ENCODE results near the gene SLC5A9. TPM values are rescaled to one million over a fixed set of nuclear protein-coding genes. Genes with fewer than 3 reads are reported as not detected.

SLC5A9 gene
- total and polyA plus RNA-seq, 2 of the 13 experiments (the other 11 are each of a cell fraction or from before 2014, with no cell fraction given), result 42.0 to 65.0 TPM

DNA sequence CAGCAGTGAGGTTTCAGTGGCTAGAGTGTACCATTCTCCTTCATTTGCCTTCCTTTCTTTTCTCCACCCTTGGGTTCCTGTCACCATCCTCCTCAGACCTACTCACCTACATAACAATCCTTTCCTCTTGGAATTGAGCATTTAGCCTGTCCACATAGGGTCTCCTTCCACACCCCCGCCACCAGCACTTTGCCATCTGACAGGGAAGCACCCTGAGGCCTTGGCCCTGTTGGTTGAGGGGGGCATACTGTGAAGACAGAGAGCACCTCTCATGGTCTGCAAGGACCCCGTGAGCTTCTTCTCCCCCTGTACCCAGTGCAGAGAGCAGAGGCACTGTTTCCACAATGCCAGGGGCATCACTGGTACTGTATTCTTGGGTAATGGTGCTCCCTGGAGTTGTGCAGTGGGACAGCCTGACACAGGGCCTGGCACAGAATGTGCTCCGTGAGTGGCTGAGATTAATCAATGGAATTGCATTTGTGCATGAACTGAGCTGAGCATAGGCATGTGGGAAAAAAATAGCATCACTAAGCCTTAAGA lies 14.9 kb upstream of the SLC5A9 start (continued):
- TF ChIP-seq, protein P1, sequence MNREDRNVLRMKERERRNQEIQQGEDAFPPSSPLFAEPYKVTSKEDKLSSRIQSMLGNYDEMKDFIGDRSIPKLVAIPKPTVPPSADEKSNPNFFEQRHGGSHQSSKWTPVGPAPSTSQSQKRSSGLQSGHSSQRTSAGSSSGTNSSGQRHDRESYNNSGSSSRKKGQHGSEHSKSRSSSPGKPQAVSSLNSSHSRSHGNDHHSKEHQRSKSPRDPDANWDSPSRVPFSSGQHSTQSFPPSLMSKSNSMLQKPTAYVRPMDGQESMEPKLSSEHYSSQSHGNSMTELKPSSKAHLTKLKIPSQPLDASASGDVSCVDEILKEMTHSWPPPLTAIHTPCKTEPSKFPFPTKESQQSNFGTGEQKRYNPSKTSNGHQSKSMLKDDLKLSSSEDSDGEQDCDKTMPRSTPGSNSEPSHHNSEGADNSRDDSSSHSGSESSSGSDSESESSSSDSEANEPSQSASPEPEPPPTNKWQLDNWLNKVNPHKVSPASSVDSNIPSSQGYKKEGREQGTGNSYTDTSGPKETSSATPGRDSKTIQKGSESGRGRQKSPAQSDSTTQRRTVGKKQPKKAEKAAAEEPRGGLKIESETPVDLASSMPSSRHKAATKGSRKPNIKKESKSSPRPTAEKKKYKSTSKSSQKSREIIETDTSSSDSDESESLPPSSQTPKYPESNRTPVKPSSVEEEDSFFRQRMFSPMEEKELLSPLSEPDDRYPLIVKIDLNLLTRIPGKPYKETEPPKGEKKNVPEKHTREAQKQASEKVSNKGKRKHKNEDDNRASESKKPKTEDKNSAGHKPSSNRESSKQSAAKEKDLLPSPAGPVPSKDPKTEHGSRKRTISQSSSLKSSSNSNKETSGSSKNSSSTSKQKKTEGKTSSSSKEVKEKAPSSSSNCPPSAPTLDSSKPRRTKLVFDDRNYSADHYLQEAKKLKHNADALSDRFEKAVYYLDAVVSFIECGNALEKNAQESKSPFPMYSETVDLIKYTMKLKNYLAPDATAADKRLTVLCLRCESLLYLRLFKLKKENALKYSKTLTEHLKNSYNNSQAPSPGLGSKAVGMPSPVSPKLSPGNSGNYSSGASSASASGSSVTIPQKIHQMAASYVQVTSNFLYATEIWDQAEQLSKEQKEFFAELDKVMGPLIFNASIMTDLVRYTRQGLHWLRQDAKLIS (CRISPR knock-in tag; IDR thresholded peaks at IDR 0.05), result no peak

DNA sequence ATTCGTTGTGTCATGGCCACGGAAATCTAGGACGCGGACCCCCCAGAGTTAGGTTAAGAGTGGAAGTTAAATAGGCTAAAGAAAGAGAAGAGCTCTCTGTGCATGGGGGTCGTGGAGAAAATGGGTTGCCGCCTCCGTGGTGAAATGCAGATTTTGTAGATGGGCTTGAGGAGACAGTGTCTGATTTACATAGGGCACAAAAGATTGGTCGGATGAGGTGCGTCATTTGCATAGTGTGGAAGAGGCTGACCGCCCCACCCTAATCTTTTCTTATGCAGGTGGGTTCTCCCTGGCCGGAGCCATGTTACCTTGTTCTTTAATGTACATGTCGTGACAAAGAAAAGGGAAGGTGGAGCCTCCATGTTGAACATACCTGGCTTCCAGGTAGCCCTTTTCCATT lies 14.3 kb upstream of the SLC5A9 start:
- Histone ChIP-seq H2AFZ (ENCODE audit: low read length) (no peak overlapping the region), H3K4me1 (ENCODE audit: insufficient read depth, low read length) (no peaks in the 10 kb centered on the region), H3K27me3 (ENCODE audit: control insufficient read depth in 1 of 2, insufficient read depth in 2 of 2, low read length in 2 of 2) (peaks cover 0 to 7% of the 10 kb centered on the region in 2 experiments; a peak in 2 of 5 replicates), H4K20me1 (ENCODE audit: insufficient read depth, low read length) (no peaks in the 10 kb centered on the region), H3K9me3 (ENCODE audit: low read length) (no peaks in the 10 kb centered on the region), H3K4me3 (replicated peaks in 1 of 3; ENCODE audit: insufficient read depth in 1 of 3, low read depth in 2 of 3, low read length in 3 of 3) (no peak overlapping the region), H3K79me2 (ENCODE audit: insufficient read depth, low read length) (no peaks in the 10 kb centered on the region), H3K27ac (ENCODE audit: extremely low read length, insufficient read depth, low read length) (no peak overlapping the region), H3K36me3 (replicated peaks in 1 of 2; ENCODE audit: control insufficient read depth in 1 of 2, insufficient read depth in 2 of 2, low read length in 2 of 2) (no peaks in the 10 kb centered on the region), H3K4me2 (ENCODE audit: low read depth, low read length) (no peak overlapping the region), H3K9ac (ENCODE audit: insufficient read depth, low read depth, low read length) (no peak overlapping the region)
- TF ChIP-seq TBX2 (CRISPR knock-in tag; IDR thresholded peaks at IDR 0.05; ENCODE audit: borderline replicate concordance) (no peak), HMGA1 (CRISPR knock-in tag; conservative IDR thresholded peaks at IDR 0.05) (no peak), ZKSCAN8 (CRISPR knock-in tag; IDR thresholded peaks at IDR 0.05; ENCODE audit: borderline replicate concordance) (no peak)
- TF ChIP-seq, protein P2, sequence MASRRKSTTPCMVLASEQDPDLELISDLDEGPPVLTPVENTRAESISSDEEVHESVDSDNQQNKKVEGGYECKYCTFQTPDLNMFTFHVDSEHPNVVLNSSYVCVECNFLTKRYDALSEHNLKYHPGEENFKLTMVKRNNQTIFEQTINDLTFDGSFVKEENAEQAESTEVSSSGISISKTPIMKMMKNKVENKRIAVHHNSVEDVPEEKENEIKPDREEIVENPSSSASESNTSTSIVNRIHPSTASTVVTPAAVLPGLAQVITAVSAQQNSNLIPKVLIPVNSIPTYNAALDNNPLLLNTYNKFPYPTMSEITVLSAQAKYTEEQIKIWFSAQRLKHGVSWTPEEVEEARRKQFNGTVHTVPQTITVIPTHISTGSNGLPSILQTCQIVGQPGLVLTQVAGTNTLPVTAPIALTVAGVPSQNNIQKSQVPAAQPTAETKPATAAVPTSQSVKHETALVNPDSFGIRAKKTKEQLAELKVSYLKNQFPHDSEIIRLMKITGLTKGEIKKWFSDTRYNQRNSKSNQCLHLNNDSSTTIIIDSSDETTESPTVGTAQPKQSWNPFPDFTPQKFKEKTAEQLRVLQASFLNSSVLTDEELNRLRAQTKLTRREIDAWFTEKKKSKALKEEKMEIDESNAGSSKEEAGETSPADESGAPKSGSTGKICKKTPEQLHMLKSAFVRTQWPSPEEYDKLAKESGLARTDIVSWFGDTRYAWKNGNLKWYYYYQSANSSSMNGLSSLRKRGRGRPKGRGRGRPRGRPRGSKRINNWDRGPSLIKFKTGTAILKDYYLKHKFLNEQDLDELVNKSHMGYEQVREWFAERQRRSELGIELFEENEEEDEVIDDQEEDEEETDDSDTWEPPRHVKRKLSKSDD (CRISPR knock-in tag; IDR thresholded peaks at IDR 0.05; ENCODE audit: low read depth), result no peak
- CTCF ChIA-PET (ENCODE audit: low intra/inter-chr PET ratio, low total read pairs), result no interaction called here
- no TSS peak for BruUV-seq (replicated peaks)
- WGBS (ENCODE audit: low lambda C conversion rate), result 48% methylated on average over 12 of the region's 12 CpGs
- intact Hi-C loops (cut with micrococcal nuclease; ENCODE audit: unreplicated experiment), result no loop called here
- FAIRE-seq, result no peak
- in situ Hi-C loops (cut with HindIII; ENCODE audit: extremely low pct_ligation_motif_present, low pct_unique_long_range_greater_than_20kb), result no loop called here
- no peak for DNase-seq (ENCODE audit: low spot score)
- POLR2A ChIA-PET, result no interaction called here
- no peak for ATAC-seq
